Liver (tissue), 9 donors: Measurements from ENCODE around the gene TSPEAR. TPM values are rescaled to one million over a fixed set of nuclear protein-coding genes. Genes with fewer than 3 reads are reported as not detected.

Experiments
- DNase-seq: peaks from one replicate; pipeline ENCODE4 v3.0.0-alpha.2; 2017; ENCODE audit warnings: low spot score
- H3K27ac ChIP-seq, 2 donors: one replicate each; pipeline ENCODE4 v1.7.0; 2013; ENCODE audit warnings: inconsistent platforms in 2 of 2, low read length in 2 of 2, control low read depth in 1 of 2, low read depth in 1 of 2, mild to moderate bottlenecking in 1 of 2
- H3K27me3 ChIP-seq, 4 donors: one replicate each; pipeline versions ENCODE4 v1.6.1 to v1.7.0; 2013; ENCODE audit warnings: low read length in 3 of 4, inconsistent platforms in 1 of 4, mild to moderate bottlenecking in 1 of 4, moderate library complexity in 1 of 4; ENCODE audit not compliant: control insufficient read depth in 4 of 4, insufficient read depth in 4 of 4
- H3K36me3 ChIP-seq, 4 donors: one replicate each; pipeline versions ENCODE4 v1.6.1 to v1.7.0; 2013; ENCODE audit warnings: low read length in 3 of 4, mild to moderate bottlenecking in 3 of 4, low read depth in 1 of 4, moderate library complexity in 1 of 4; ENCODE audit not compliant: control insufficient read depth in 4 of 4, insufficient read depth in 3 of 4
- H3K4me1 ChIP-seq, 4 donors: one replicate each; pipeline versions ENCODE4 v1.6.1 to v1.7.0; 2013; ENCODE audit warnings: low read length in 3 of 4, mild to moderate bottlenecking in 3 of 4, moderate library complexity in 1 of 4; ENCODE audit not compliant: control insufficient read depth in 4 of 4, insufficient read depth in 4 of 4
- H3K4me3 ChIP-seq, 3 donors: one replicate each; pipeline versions ENCODE4 v1.6.1 to v1.7.0; 2013; ENCODE audit warnings: low read length in 3 of 3, control low read depth in 1 of 3, low read depth in 1 of 3, mild to moderate bottlenecking in 1 of 3
- H3K9ac ChIP-seq, 2 donors: one replicate each; pipeline ENCODE4 v1.7.0; 2013; ENCODE audit warnings: low read length in 2 of 2, mild to moderate bottlenecking in 2 of 2, moderate library complexity in 2 of 2, control low read depth in 1 of 2, low read depth in 1 of 2
- H3K9me3 ChIP-seq, 4 donors: one replicate each; pipeline versions ENCODE4 v1.6.1 to v1.7.0; 2013; ENCODE audit warnings: low read length in 3 of 4; ENCODE audit not compliant: control insufficient read depth in 4 of 4
- FOXA1 ChIP-seq: IDR thresholded peaks from 2 replicates; pipeline ENCODE4 v1.6.1; 2016; ENCODE audit warnings: antibody characterized with exemption
- FOXA2 ChIP-seq: IDR thresholded peaks from 2 replicates; pipeline ENCODE4 v1.6.1; 2016; ENCODE audit warnings: antibody characterized with exemption
- GABPA ChIP-seq, 2 donors: IDR thresholded peaks in 1 of 2; conservative IDR thresholded peaks in 1 of 2; 2 replicates each; pipeline ENCODE4 v1.6.1; 2016; ENCODE audit warnings: antibody characterized with exemption in 2 of 2, mild to moderate bottlenecking in 1 of 2, moderate library complexity in 1 of 2
- HNF4A ChIP-seq, 2 donors: conservative IDR thresholded peaks; 2 replicates each; pipeline ENCODE4 v1.6.1; 2016; ENCODE audit warnings: antibody characterized with exemption in 2 of 2, mild to moderate bottlenecking in 2 of 2
- HNF4G ChIP-seq: IDR thresholded peaks from 2 replicates; pipeline ENCODE4 v1.6.1; 2016; ENCODE audit warnings: antibody characterized with exemption
- JUND ChIP-seq, 2 donors: IDR thresholded peaks; 2 replicates each; pipeline ENCODE4 v1.6.1; 2016; ENCODE audit warnings: antibody characterized with exemption in 2 of 2
- MAX ChIP-seq: IDR thresholded peaks from 2 replicates; pipeline ENCODE4 v1.6.1; 2016; ENCODE audit warnings: antibody characterized with exemption
- NR2F2 ChIP-seq: IDR thresholded peaks from 2 replicates; pipeline ENCODE4 v1.6.1; 2016; ENCODE audit warnings: antibody characterized with exemption
- REST ChIP-seq: IDR thresholded peaks from 2 replicates; pipeline ENCODE4 v1.6.1; 2016; ENCODE audit warnings: antibody characterized with exemption, mild to moderate bottlenecking
- RXRA ChIP-seq, 2 donors: IDR thresholded peaks; 2 replicates each; pipeline ENCODE4 v1.6.1; 2017 to 2018; ENCODE audit warnings: antibody characterized with exemption in 2 of 2, mild to moderate bottlenecking in 1 of 2
- SP1 ChIP-seq: IDR thresholded peaks from 2 replicates; pipeline ENCODE4 v1.6.1; 2018; ENCODE audit warnings: antibody characterized with exemption, mild to moderate bottlenecking
- TAF1 ChIP-seq: conservative IDR thresholded peaks from 2 replicates; pipeline ENCODE4 v1.6.1; 2016; ENCODE audit warnings: antibody characterized with exemption, mild to moderate bottlenecking
- YY1 ChIP-seq: IDR thresholded peaks from 2 replicates; pipeline ENCODE4 v1.6.1; 2016; ENCODE audit warnings: antibody characterized with exemption, mild to moderate bottlenecking
- WGBS: extraction: QIAGEN DNeasy Blood & Tissue Kit; methylation state at CpG from one replicate; pipeline ENCODE4 v1.1.7; 2013; 5-methylcytosine and 5-hydroxymethylcytosine counted together
- polyA plus RNA-seq, 2 donors: library from polyadenylated mRNA; stranded (reverse) in 1 of 2; unstranded in 1 of 2; fragments of 200-250 nt in 1 of 2; fragments of >200 nt in 1 of 2; fragmentation: Nextera tagmentation in 1 of 2; extraction: Ambion mirVana in 1 of 2; gene quantifications; one replicate each; pipeline versions ENCODE4 v1.2.1 to v1.2.3, GENCODE V29; 2013 to 2015
- total RNA-seq, 2 donors: library from RNA; depleted of rRNA; stranded (reverse); fragments of >200 nt; gene quantifications; one replicate each; pipeline ENCODE4 v1.2.3, GENCODE V29; 2014
- donor health status: healthy.
- donor health status: healthy.
- donor health status: healthy.
- donor health status: healthy.
- donor health status: healthy.

TSPEAR gene
- total and polyA plus RNA-seq, 4 donors: under 0.01 to 0.14 (median 0.01) TPM; not detected in 1

- Histone ChIP-seq H3K36me3 (no peaks in the 10 kb centered on the region), H3K27me3 (peaks cover 0 to 3% (median under 1%) of the 10 kb centered on the region in 4 donors)
Observed at GRCh38 chr21:44730028-44730395, 18.6 kb upstream of the TSPEAR start.

GRCh38 chr21:44729336-44730027 lies 18.1 kb upstream of the TSPEAR start:
- no peaks in the 10 kb centered on the region for H3K36me3 ChIP-seq
- H3K4me3 ChIP-seq: no peak overlapping the region
- no peak overlapping the region for H3K9ac ChIP-seq
- 89% methylated on average over 23 of the region's 23 CpGs for WGBS
- DNase-seq: no peak
- H3K4me1 ChIP-seq: no peaks in the 10 kb centered on the region
- TF ChIP-seq RXRA (IDR thresholded peaks at IDR 0.05): no peak
- TF ChIP-seq REST: no peak
- no peak for TF ChIP-seq JUND (IDR thresholded peaks at IDR 0.05)
- TF ChIP-seq SP1: no peak
- no peak for TF ChIP-seq MAX
- TF ChIP-seq YY1: no peak
- no peak for TF ChIP-seq TAF1
- peaks cover 0 to 4% (median 1%) of the 10 kb centered on the region in 4 donors for H3K27me3 ChIP-seq
- no peak overlapping the region for H3K27ac ChIP-seq
- no peaks in the 10 kb centered on the region for H3K9me3 ChIP-seq

More at GRCh38 chr21:44730028-44730395, 18.6 kb upstream of the TSPEAR start:
- 87% methylated on average over 7 of the region's 7 CpGs for WGBS
- Histone ChIP-seq H3K4me1 (no peaks in the 10 kb centered on the region), H3K9ac (no peak overlapping the region), H3K9me3 (no peaks in the 10 kb centered on the region), H3K27ac (no peak overlapping the region), H3K4me3 (no peak overlapping the region)
- TF ChIP-seq YY1 (no peak), NR2F2 (no peak), FOXA2 (no peak)
- DNase-seq: no peak

- Histone ChIP-seq H3K27me3 (peaks cover 0 to 6% (median 4%) of the 10 kb centered on the region in 4 donors), H3K36me3 (no peaks in the 10 kb centered on the region), H3K9me3 (no peaks in the 10 kb centered on the region), H3K4me3 (no peak overlapping the region), H3K27ac (no peak overlapping the region), H3K9ac (no peak overlapping the region), H3K4me1 (no peaks in the 10 kb centered on the region)
- no peak for DNase-seq
- WGBS: 88% methylated on average over 14 of the region's 14 CpGs
- no peak for TF ChIP-seq FOXA1
Observed at GRCh38 chr21:44728716-44729115, 17.3 kb upstream of the TSPEAR start.

- H3K27ac ChIP-seq: no peak overlapping the region
- no peak overlapping the region for H3K9ac ChIP-seq
- no peak for DNase-seq
- H3K4me3 ChIP-seq: no peak overlapping the region
- H3K36me3 ChIP-seq: no peaks in the 10 kb centered on the region
- TF ChIP-seq RXRA (IDR thresholded peaks at IDR 0.05) (no peak), YY1 (no peak), JUND (IDR thresholded peaks at IDR 0.05) (no peak), HNF4A (conservative IDR thresholded peaks at IDR 0.05) (no peak), REST (no peak), HNF4G (no peak), FOXA2 (no peak), GABPA (IDR thresholded peaks at IDR 0.05 in 1 of 2, conservative IDR thresholded peaks at IDR 0.05 in 1 of 2) (no peak)
- H3K4me1 ChIP-seq: peaks cover 0 to 3% (median 0%) of the 10 kb centered on the region in 4 donors
- H3K9me3 ChIP-seq: no peaks in the 10 kb centered on the region
- WGBS: 65% methylated on average over 9 of the region's 9 CpGs
- peaks cover 0 to 14% (median 4%) of the 10 kb centered on the region in 4 donors for H3K27me3 ChIP-seq
Observed at GRCh38 chr21:44727757-44728156, 16.4 kb upstream of the TSPEAR start.
